K562 (cell line): ENCODE data around the gene CYP2A6. TPM values are rescaled to one million over a fixed set of nuclear protein-coding genes. Genes with fewer than 3 reads are reported as not detected.

Source experiments
- ARID3A ChIP-seq: IDR thresholded peaks from 2 replicates; pipeline ENCODE4 v1.6.1; 2012; ENCODE audit warnings: low read depth, low read length, improper control_type of control experiment, borderline replicate concordance
- LEF1 ChIP-seq: fragments of 450-650 bp; IDR thresholded peaks from 2 replicates; pipeline ENCODE4 v1.6.1; 2016; ENCODE audit warnings: mild to moderate bottlenecking
- NEUROD1 ChIP-seq: fragments of 150-350 bp; IDR thresholded peaks from 2 replicates; pipeline ENCODE4 v1.6.1; 2014; ENCODE audit warnings: borderline replicate concordance, low read length, low read depth; ENCODE audit not compliant: partially characterized antibody
- REST ChIP-seq, 2 experiments: fragments of 450-650 bp; formaldehyde crosslinking in 1 of 2; IDR thresholded peaks; 2 replicates each; pipeline versions ENCODE4 v1.4.0 to v1.6.1; 2014 to 2020; ENCODE audit warnings: mild to moderate bottlenecking in 2 of 2, borderline replicate concordance in 1 of 2, low read depth in 1 of 2
- STAT5B ChIP-seq: fragments of 250-450 bp; sonication (Bioruptor Pico); IDR thresholded peaks from 2 replicates; pipeline ENCODE4 v1.8.0; 2021; ENCODE audit warnings: mild to moderate bottlenecking, inconsistent platforms
- ZNF217 ChIP-seq: sonication (generic); formaldehyde crosslinking; IDR thresholded peaks from 2 replicates; pipeline ENCODE4 v1.8.0; 2022; ENCODE audit warnings: mild to moderate bottlenecking, missing genetic modification reagents
- ZNF280A ChIP-seq: fragments of 450-650 bp; IDR thresholded peaks from 2 replicates; pipeline ENCODE4 v1.6.1; 2018; ENCODE audit warnings: mild to moderate bottlenecking, low read depth; ENCODE audit not compliant: partially characterized antibody
- ZNF354B ChIP-seq: fragments of 250-450 bp; sonication (Bioruptor Pico); IDR thresholded peaks from 2 replicates; pipeline ENCODE4 v1.4.0; 2020
- ZNF444 ChIP-seq: fragments of 250-450 bp; sonication (Bioruptor Pico); IDR thresholded peaks from 2 replicates; pipeline ENCODE4 v1.4.0; 2020; ENCODE audit warnings: mild to moderate bottlenecking, moderate library complexity
- ZNF586 ChIP-seq: fragments of 450-650 bp; formaldehyde crosslinking; conservative IDR thresholded peaks from 2 replicates; pipeline ENCODE4 v1.4.0; 2020; ENCODE audit warnings: mild to moderate bottlenecking, moderate library complexity
- ZNF76 ChIP-seq: fragments of 250-450 bp; sonication (Bioruptor Pico); IDR thresholded peaks from 2 replicates; pipeline ENCODE4 v1.4.0; 2020; ENCODE audit warnings: mild to moderate bottlenecking, moderate library complexity, borderline replicate concordance
- polyA plus RNA-seq, 8 experiments: library from polyadenylated mRNA; depleted of rRNA in 4 of 8; stranded (reverse) in 5 of 8; unstranded in 3 of 8; fragments of >200 nt; fragmentation: Nextera tagmentation in 2 of 8; fragmentation: Illumina TruSeq in 1 of 8; extraction: Ambion mirVana in 2 of 8; extraction: Trizol in 1 of 8; gene quantifications; 2 replicates each; pipeline versions ENCODE4 v1.2.1 to v1.2.3, GENCODE V29; 2011 to 2014; ENCODE audit warnings: inconsistent platforms in 1 of 8, missing spikeins in 1 of 8
- total RNA-seq, 7 experiments: library from RNA; depleted of rRNA in 6 of 7; stranded (reverse); fragments of >200 nt in 6 of 7; fragmentation: Illumina TruSeq in 2 of 7; extraction: Trizol in 2 of 7; gene quantifications; 2 replicates each; pipeline versions ENCODE4 v1.2.1 to v1.2.3, GENCODE V29; 2011 to 2021; ENCODE audit warnings: low replicate concordance in 1 of 7
- TF ChIP-seq, protein P1 (sequence below): IDR thresholded peaks from 3 replicates; pipeline ENCODE4 v1.6.1; 2011; ENCODE audit warnings: borderline replicate concordance, mild to moderate bottlenecking; ENCODE audit not compliant: insufficient read length, insufficient read depth

Gene CYP2A6
- total and polyA plus RNA-seq, 9 of the 15 experiments (the other 6 are each of a cell fraction or from before 2014, with no cell fraction given) = 0.31 TPM; not detected in 8

DNA sequence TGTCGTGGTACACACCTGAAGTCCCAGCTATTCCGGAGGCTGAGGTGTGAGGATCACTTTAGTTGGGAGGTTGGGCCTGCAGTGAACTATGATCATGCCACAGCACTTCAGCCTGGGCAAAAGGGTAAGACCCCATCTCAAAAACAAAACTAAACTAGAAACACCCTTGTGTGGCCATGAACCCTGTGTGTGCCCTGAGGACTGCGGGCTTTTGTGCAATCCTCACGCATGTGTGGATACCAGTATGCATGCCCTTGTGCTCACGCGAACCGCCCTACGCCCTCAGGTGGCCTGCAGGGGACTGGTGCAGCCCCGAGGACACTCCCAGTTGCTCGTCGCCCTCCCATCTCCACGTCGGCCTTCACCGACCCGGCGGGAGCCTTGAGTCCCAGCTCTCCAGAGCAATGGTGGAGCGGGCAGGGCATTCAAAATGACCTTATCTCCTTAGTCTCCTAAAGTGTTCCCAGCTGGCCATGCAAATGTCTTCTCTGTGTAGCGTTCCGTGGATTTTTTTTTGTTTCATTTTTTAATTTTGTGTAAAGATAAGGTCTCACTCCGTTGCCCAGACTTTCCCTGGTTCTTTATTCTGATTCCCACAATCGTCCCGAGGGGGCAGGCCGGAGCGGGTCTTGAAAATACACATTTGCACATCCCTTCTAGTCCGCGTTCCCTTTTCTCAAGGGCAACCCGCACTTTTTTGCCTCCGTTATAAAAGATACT lies 52.1 kb downstream of the CYP2A6 start (continued):
- no peak for TF ChIP-seq REST (IDR thresholded peaks at IDR 0.05; ENCODE audit: borderline replicate concordance)
- 0 out of 2 replicates have a peak, but pooled peaks have one; percentile 14 for TF ChIP-seq REST (CRISPR knock-in tag; IDR thresholded peaks at IDR 0.05; ENCODE audit: low read depth)
- TF ChIP-seq ARID3A = no peak
- no peak for TF ChIP-seq ZNF76 (CRISPR knock-in tag)
- TF ChIP-seq LEF1 = no peak
- TF ChIP-seq NEUROD1 = no peak
- no peak for TF ChIP-seq ZNF280A
- no peak for TF ChIP-seq ZNF586
- TF ChIP-seq ZNF444 (CRISPR knock-in tag) = no peak
- TF ChIP-seq, protein P1, sequence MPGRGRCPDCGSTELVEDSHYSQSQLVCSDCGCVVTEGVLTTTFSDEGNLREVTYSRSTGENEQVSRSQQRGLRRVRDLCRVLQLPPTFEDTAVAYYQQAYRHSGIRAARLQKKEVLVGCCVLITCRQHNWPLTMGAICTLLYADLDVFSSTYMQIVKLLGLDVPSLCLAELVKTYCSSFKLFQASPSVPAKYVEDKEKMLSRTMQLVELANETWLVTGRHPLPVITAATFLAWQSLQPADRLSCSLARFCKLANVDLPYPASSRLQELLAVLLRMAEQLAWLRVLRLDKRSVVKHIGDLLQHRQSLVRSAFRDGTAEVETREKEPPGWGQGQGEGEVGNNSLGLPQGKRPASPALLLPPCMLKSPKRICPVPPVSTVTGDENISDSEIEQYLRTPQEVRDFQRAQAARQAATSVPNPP = no peak
- TF ChIP-seq ZNF217 (CRISPR knock-in tag) = no peak
- no peak for TF ChIP-seq ZNF354B (CRISPR knock-in tag)
- TF ChIP-seq STAT5B = no peak
